DOHH2 (cell line): Measurements from ENCODE around the gene NEK7.

Source experiments
- CTCF ChIP-seq: fragments of 200-600 bp; sonication (generic); IDR thresholded peaks from one replicate; pipeline ENCODE4 v1.5.1; 2014; ENCODE audit warnings: antibody characterized with exemption, mild to moderate bottlenecking, low read depth, low read length; ENCODE audit not compliant: poor library complexity, severe bottlenecking
- EZH2phosphoT487 ChIP-seq: fragments of 200-600 bp; sonication (generic); IDR thresholded peaks from 2 replicates; pipeline ENCODE4 v1.6.1; 2017; ENCODE audit warnings: borderline replicate concordance, mild to moderate bottlenecking, antibody characterized with exemption, low read length, moderate library complexity, mixed read lengths

GRCh38 chr1:198203434-198203833 lies 46.6 kb downstream of the NEK7 start:
- TF ChIP-seq CTCF (no peak), EZH2phosphoT487 (no peak)
